Breast epithelium (tissue), 3 donors: ENCODE measurements around the gene BACH2.

ENCODE experiments used
- CTCF ChIP-seq, 3 donors: fragments of 450-650 bp; IDR thresholded peaks; one replicate each; pipeline ENCODE4 v1.5.1; 2016 to 2017; ENCODE audit warnings: antibody characterized with exemption in 3 of 3, mild to moderate bottlenecking in 3 of 3, moderate library complexity in 3 of 3
- POLR2AphosphoS5 ChIP-seq, 3 donors: sonication (generic); formaldehyde crosslinking; IDR thresholded peaks; one replicate each; pipeline ENCODE4 v1.6.1; 2017; ENCODE audit warnings: antibody characterized with exemption in 3 of 3

GRCh38 chr6:90249034-90249433, 47.6 kb downstream of the BACH2 start:
- no peak for TF ChIP-seq POLR2AphosphoS5 (IDR thresholded peaks at IDR 0.05)
- no peak for TF ChIP-seq CTCF (IDR thresholded peaks at IDR 0.05)
